GM19395 (cell line): ENCODE measurements around the gene PEX10.
A peak's percentile ranks its signal among the peaks of the same experiment; 100 is the strongest.

Experiments used
- ATAC-seq: cut with Tn5 transposase; IDR thresholded peaks from one replicate; pipeline ENCODE4 v1.9.1; 2021; ENCODE audit warnings: mild to moderate bottlenecking, moderate library complexity; ENCODE audit not compliant: unreplicated experiment

PEX10 gene

DNA sequence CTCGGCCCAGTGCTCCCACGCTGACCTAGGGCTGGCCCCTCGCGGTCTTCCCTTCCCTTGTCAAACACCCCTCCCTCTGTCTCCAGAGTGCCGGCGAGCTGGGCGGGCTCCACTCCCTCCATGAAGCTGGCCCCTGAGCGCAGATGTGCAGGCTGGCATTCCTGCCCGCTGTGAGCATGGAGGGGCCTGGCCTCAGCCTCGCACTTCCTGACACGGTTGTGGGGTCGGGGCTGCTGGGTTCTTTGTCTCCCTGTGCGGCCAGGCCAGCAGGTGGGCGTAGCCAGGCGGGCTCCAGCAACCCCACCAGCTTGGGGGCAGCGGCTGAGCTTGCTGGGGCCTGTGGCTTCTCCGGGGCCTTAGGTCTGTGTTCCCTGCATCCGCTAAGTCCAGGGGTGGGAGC, 14.2 kb upstream of the PEX10 start:
- ATAC-seq = no peak

DNA sequence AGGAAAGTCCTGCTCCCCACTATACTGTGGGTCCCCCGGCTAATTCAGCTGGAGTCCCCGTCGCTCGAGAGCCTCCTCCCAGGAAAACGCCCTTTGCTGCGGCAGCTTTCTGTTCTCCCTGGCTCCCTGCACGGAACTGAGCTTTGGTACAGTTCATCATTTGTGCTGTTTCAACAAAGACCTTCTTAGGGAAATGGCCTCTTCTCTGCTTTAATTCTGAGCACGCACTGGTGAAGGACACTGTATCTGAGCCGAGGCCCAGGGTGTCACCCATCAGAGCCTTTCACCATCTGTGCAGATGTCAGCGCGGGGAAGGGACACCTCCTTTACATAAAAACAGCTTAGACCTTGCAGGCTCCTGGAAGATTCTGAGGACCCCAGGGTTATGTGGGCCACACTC, 13.5 kb upstream of the PEX10 start:
- no peak for ATAC-seq

DNA sequence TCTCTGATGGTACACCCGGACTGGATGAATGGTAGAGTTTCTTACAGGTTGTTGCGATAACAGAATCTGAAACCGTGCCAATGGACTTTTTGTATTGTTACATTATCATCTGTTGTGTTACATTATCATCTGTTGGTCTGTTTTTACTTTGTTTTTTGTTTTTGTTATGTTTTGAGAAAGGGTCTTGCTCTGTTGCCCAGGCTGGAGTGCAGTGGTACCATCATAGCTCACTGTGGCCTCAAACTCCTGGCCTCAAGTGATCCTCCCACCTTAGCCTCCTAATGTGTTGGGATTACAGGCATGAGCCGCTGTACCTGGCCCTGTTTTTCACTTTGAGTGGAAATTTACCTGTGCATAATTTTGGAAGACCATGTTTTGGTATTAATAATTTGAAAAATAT, 10.2 kb upstream of the PEX10 start:
- no peak for ATAC-seq

DNA sequence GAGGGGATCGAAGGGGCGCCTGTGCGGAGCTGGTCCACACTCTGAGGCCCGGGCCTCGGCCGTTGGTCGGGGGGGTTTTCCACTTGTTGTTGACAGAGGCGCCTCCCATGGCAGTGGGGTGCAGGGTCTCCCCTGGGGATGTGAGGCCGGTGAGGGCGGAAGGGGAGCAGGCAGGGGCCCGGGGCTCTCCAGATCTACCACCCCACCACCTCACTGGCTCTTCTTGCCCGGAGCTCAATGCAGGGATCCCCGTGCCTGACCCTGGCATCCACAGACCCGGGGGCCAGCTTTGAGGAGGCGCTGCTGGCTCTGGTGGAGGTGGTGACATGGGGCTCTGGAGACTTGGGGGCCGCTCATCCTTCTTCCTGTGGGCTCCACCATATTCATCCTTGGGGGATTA, 7.1 kb upstream of the PEX10 start:
- no peak for ATAC-seq

DNA sequence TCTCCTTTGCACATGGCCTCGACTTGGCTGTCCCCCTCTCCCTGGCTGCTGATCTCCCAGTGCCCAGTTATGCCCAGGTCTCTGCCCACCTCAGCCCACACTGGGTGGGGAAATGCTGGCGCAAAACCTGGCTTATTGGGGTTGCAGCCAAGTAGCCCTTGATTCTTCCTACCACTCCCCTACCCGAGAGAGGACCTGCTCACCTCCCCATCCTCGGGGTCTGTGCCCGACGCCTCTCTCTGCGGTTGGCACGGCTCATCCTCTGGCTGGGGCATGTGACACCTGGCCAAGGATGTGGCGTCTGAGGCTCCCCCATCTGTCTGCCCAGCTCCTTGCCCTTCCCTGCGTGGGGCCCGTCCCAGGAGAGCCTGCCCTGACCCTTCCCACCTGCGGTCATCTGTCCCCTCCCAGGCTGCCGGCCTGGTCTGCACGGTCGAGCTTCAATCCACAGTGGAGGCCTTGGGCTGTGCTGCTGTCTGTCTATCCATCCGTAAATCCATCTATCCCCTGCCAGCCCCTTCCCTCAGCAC, 6.5 kb upstream of the PEX10 start:
- no peak for ATAC-seq

DNA sequence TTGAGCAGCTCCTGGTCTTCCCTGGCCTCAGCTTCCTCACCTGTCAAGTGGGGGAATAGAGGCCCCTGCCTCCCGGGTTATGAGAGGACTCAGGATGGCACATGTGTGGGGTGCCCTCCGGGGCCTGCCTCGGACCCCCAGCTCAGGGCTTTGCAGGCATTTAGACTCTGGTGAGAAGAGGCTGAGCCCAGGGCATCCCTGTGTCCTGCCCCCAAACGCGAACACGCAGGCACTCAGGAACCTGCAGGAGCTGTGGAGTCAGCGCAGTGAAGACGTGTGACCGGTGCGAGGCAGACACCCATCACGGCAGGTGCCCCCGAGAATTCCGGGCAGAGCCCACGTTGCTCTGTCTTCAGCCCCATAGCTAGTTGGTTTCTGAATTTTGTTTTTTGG, 5.5 kb upstream of the PEX10 start:
- no peak for ATAC-seq

DNA sequence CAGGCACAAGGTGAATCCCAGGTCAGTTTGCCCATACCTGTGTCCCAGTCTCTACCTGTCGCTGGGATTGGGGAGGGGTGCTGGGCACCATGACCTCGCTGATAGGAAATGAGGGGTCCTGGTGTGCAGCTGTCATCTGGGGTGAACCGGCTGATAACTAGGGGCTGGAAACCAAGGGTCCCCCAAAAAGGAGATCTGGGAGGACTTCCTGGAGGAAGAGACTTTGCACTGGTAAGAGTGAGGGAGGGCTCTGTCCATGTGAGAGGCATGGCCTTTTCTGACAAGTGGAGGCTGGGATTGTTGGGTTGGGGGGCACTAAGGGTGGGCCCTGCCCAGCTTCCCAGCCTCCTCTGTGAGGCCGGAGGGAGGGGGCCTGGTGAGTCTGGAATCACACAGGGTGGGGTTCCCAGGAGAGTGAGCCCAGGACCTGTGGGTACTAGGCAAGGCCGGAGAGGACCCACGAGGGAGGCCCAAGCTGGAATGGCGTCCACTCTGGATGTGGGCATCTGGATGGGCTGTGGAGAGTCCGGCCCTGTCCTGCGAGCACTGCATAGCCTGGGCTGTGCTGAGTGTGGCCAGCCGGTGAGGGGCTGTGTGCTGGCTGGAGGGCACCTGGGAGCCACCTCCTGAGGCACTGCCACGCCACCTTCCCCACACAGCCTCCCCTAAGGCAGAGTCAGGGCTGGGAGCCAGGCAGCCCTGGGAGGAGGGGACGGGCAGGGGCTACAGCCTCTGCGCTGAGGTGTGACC, 4.9 kb upstream of the PEX10 start:
- no peak for ATAC-seq

DNA sequence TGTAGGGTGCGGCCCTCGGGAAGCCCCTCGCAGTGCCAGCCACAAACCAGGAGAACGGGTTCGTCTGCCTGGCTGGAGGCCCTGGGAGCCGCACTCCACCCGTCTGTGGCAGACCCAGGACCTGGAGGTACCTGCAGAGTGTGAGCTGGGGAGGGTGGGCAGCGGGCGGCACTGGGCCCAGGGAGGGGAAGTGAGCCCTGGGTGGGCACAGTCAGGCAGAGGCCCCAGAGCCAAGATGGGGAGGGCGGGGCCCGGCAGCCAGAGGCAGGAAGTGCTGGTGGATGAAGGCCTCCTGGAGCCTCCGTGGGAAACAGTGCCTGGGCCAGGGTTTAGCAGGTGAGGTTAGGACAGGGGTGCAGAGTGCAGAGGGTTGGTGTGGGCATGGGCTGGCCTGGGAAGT, 4.0 kb upstream of the PEX10 start:
- no peak for ATAC-seq

DNA sequence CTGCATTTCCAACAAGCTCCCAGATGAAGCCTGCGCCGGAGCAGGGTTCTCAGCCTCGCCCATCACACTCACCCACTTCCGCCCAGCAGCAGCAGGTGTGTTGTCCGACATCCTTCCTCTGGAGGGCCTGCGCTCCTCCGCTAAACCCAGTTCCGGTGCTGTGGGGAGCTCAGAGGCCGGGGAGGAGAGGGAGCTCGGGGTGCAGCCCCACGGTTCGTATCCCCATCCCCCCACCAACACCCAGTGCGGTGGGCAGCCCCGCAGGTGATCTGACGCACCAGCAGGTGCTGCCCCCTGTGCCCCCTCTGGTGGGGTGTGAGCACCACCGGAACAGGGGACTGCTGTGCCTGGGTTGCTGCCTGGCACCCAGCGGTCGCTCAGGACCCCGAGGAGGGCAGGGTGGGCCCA, 3.4 kb upstream of the PEX10 start:
- no peak for ATAC-seq

DNA sequence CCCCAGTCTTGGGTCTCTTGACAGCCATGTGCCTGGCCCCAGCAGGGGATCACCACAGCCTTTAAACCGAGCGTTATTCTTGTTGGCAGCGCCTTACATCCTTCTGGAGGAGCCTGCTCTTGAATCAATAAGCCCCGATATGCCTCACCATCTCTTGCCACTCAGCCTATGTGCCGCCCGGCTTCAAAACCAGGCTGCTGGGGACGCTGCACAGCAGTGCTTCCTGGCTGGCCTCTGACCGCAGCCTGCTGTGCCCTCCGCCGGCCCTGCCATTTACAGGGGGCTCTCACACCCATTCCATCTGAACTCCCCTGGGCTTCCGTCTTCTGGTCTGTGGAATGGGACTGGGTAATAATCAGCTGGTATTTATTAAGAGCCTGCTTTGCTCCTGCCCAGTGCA, 3.0 kb upstream of the PEX10 start:
- ATAC-seq = no peak

DNA sequence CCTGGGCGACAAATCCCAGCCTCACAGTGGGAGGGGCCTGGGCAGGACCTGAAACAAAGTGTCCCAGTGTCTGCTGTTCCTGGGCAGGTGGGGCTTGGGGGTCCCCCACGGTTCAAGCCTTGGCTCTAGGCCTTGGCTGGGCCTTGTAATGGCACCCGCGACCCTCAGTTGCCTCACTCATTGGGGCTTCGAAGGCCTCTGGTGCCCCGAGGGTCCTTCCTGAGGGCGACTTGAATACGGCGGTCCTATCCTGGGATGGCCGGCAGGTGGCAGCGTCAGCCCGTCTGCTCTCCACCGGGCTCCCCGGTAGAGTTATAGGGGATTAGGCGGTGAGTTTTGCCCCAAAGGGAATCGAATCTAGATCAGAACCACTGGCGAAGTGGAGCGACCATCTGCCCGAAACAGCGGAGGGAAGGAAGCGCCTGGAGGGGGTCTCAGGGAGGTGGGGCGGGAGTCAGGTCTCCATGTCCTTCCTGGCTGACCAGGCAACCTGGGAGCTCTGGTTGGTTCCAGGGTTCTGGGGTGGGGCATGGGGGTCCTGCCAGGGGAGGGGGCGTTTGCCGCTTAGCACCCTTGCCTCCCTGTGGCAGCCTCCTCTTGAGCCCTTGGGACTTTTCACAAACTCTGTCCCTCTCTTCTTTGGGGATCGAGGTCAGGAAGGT, 2.1 kb upstream of the PEX10 start:
- ATAC-seq = no peak

DNA sequence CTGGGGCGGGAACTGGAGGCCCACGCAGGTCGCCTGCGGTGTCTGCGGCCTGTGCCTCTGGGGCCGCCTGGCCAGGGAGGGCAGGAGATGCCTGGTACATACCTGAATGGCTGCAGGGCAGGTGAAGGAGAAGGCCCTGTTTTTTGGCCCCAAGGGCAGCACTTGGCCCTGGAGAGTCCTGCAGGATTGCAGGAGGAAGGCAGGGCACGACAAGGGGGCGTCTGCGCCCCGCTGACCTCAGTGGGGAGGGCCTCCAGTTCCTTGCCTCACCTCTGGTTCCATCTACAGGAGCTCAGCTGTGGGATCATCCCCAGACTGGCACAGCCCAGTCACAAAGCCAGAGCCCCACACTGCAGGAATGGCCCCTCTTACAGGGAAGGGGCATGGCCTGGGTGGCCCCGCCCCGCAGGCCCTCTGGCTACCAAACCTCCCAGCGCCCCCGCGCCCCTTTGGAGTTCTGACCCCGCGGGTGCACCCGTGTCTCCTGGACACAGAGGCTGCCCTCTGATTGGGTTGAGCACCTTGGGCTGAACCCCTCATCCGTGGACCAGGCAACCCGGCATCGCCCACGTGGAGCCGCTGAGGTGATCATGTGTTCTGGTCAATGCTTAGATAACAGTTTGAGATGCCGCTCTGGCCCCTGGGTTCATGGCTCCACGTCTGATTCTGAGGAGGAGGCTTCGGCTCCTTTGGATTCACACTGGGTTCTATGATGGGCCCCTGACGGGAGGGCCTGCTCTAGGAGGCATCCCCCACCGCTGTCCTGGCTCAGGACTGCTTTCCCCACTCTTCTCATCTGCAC, 1.3 kb upstream of the PEX10 start:
- no peak for ATAC-seq

DNA sequence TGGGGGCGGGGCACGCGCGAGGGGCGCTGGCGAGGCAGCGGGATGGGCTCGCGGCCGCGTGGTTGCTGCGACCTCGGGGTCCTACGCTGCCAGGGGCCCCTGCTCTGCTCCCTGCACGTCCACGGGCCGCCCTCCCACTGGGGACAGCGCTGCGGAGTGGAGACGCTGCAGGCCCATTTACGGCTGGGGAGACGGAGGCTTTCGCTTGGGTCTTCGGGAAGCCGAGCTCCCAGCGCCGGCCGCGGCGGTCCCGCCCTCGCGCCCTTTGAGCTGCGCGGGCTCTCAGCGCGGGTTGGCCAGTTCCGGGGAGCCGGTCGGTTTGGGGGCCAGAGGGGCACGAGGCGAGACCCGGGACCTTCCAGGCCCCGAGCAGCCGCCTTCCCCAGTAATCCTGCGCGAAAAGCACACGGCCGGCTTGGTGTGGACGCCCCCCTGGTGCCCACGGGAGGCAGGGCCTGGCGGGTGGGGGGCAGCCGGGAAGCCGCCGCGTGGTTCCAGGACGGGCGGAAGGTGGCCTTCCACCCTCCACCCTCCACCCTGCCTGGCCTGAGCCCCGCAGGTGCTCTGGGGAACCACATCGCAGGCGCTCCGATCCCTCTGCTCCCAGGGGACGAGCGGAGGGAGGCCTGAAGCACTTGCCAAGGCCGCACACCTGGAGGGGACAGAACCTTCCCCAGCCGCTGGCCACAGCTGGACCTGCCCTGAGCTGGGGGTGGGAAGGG, 570 bp upstream of the PEX10 start:
- ATAC-seq = peak; percentile 28

DNA sequence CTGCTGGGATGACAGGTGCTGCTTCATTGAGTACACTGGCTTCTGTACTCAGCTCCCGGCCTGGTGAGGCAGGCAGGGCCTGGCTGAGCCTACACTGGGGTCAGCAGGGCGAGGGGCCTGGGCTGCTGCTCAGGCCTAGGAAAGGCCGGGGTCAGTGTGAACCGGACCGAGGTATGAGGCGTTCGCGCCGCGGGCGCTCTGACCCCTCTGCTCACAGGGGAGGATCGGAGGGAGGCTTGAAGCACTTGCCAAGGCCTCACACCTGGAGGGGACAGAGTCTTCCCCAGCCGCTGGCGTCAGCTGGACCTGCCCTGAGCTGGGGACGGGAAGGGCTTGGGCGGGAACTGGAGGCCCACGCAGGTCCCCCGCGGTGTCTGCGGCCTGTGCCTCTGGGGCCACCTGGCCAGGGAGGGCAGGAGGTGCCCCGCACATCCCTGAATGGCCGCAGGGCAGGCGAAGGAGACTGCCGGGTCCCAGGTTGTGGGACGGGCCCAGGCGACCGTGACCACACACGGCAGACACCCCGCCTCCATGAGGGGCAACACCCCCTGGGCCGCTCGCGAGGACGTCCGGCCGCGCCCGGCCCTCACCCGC, 466 bp downstream of the PEX10 start:
- peak; percentile 17 for ATAC-seq

DNA sequence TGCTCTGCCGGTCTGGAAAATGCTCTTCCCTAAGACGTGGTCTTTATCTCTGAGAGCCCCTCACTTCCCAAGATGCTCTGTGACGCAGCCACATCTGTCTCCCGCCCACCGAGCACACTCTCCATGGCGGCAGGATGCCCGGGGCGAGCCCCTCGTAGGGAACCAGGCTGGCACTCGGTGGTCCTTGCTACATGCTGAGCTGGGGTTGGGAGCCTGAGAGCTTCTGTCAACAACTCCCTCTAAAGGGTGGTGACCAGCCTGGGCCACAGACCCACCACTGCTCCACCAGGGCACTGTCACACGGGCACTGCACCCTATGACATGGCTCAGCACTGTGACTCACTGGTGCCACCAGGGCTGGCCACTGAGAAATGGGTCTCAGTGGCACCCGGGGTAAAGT, 2.6 kb downstream of the PEX10 start:
- no peak for ATAC-seq

DNA sequence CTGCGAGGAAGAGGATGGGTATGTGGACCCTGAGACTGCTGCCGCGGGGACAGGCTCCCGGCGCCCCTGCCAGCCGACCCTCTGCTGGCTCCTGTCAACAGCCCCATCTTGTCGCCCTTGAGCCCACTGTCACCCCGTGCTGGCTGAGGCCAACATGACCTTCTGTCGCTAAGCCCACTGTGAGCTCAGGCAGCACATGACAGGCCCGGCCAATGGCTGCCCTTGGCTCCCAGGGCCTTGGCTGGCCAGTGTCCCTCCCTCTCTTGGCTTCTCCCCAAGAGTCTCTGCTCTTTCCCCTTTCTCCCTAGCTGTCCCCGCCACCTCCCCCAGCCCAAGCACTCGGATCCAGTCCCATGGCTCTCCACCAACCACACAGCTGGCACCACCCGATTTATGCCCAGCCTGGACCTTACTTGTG, 3.5 kb downstream of the PEX10 start:
- no peak for ATAC-seq

DNA sequence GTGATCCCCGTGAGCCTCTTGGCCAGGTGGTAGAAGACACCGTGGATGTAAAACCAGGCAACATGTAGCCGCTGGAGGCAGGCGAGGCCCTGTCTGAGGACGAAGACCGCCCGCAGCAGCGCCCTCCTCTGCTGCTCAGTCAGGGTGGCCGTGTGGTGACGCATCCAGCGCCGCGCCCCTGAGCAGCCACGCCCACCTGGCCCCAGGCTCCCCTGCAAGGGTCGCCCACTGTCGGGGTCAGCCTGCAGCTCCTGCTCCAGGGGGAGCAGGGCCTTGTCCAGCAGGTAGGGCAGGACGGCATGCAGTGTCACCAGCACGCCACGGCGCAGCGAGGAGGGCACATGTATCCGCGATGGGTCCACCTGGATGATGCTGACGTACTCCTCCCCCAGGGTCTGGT, 3.9 kb downstream of the PEX10 start:
- ATAC-seq = no peak

DNA sequence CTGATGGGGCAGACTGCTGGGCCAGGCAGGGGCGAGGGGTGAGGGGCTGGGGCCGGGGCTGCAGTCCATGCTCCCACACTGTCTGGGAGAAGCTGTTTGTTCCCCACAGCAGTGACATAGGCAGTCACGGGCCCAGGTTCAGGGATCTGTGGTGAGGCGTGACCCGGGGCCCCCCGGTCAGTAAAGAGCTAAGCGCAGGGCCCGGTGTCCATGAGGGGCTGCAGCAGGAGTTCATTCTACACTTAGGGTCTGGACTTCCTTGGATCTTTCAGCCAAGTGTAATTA, 4.4 kb downstream of the PEX10 start:
- ATAC-seq = no peak

DNA sequence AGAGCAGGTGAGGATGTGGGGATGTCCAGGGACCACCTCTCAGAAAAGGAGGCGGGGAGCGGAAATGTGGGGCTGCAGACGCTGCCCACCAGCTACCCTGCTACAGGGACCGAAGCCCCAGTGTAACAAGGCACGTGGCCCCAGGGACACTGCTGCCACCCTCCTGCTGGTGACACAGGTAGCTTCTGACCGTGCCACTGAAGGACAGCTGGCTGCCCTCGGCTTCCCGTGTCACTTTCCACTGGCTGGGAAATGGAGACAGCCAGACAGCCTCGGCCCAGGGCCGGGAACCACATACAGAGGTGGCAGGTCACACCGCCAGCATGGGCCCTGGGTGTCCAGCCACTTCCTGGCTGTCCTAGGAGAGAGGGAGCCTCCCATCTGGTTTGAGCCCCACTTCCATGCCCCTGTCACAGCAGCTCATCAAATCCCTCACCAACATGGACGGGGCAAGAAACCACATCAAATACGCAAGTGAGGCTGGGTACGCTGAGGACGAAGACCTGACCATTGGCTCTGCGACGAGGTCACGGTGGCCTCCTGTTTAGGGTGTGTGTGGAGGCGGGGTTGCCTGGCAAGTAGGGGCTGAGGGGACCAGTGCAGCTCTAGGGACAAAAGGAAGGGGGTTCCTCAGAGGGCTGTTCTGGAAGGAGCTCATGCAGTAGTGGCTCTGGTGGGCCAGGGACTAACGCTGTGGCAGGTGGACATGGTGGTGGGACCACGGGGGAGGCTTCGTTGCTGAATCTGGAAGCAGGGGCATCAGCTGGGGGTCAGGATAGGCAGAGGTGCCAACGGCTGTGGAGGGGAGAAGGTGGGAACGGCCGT, 5.0 kb downstream of the PEX10 start:
- ATAC-seq = no peak

DNA sequence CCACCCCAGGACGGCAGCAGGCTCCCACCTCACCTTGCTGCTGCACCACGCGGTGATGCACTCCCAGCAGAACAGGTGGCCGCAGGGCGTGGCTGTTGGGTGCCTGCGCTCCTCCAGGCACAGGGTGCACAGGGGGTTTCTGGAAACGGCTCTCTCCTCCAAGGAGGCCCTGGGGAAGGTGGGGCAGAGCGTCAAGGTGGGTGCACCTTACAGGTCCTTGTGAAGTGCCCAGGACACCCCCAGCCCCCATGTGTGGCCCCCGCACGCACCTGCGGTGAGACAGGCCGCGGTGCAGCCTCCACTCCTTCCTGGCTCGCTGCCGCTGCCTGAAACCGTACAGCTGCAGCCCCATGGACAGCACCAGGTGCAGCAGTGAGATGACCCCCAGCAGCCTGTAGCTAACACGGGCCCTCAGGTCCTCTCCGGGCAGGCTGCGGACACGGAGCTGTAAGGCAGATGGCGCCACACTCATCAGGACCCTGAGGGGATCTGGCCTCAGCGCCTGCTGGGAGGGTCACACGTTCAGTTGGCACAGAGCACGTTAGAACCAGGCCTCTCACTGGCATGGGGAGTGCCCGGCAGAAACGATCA, 5.8 kb downstream of the PEX10 start:
- no peak for ATAC-seq
